IPS-18c (cell line): Measurements from ENCODE around the gene LRBA.

Experiments used
- H3K4me3 ChIP-seq: 2 replicates; pipeline ENCODE4 v1.7.0; 2013; ENCODE audit warnings: low read depth, mild to moderate bottlenecking, low read length, moderate library complexity; ENCODE audit not compliant: insufficient read depth
- H3K9me3 ChIP-seq: one replicate; pipeline ENCODE4 v1.6.1; 2013; ENCODE audit warnings: mild to moderate bottlenecking, low read length, moderate library complexity; ENCODE audit not compliant: control insufficient read depth, insufficient read depth

The LRBA gene

GRCh38 chr4:150256841-150257730, 758.0 kb downstream of the LRBA start:
- no peak overlapping the region for H3K4me3 ChIP-seq
- no peaks in the 10 kb centered on the region for H3K9me3 ChIP-seq

- Histone ChIP-seq H3K4me3 (no peak overlapping the region), H3K9me3 (no peaks in the 10 kb centered on the region)
These were observed 758.9 kb downstream of the LRBA start for GRCh38 chr4:150256225-150256620.

- Histone ChIP-seq H3K4me3 (no peak overlapping the region), H3K9me3 (no peaks in the 10 kb centered on the region)
These were observed 759.4 kb downstream of the LRBA start for GRCh38 chr4:150255610-150256224.

GRCh38 chr4:150253965-150254630, 761.0 kb downstream of the LRBA start:
- no peaks in the 10 kb centered on the region for H3K9me3 ChIP-seq
- no peak overlapping the region for H3K4me3 ChIP-seq

GRCh38 chr4:150253416-150253815, 761.7 kb downstream of the LRBA start:
- Histone ChIP-seq H3K4me3 (no peak overlapping the region), H3K9me3 (no peaks in the 10 kb centered on the region)

GRCh38 chr4:150252741-150253140, 762.3 kb downstream of the LRBA start:
- H3K4me3 ChIP-seq: no peak overlapping the region

GRCh38 chr4:150252306-150252705, 762.8 kb downstream of the LRBA start:
- H3K9me3 ChIP-seq: no peaks in the 10 kb centered on the region
- no peak overlapping the region for H3K4me3 ChIP-seq

More at GRCh38 chr4:150252741-150253140, 762.3 kb downstream of the LRBA start:
- H3K9me3 ChIP-seq: no peaks in the 10 kb centered on the region

GRCh38 chr4:150251752-150252190, 763.3 kb downstream of the LRBA start:
- H3K9me3 ChIP-seq: peaks cover 2% of the 10 kb centered on the region
- no peak overlapping the region for H3K4me3 ChIP-seq

GRCh38 chr4:150250998-150251651, 764.0 kb downstream of the LRBA start:
- H3K4me3 ChIP-seq: no peak overlapping the region
- peaks cover 2% of the 10 kb centered on the region for H3K9me3 ChIP-seq

GRCh38 chr4:150250293-150250997, 764.6 kb downstream of the LRBA start:
- H3K4me3 ChIP-seq: no peak overlapping the region
- H3K9me3 ChIP-seq: peaks cover 2% of the 10 kb centered on the region

GRCh38 chr4:150248181-150248580, 766.9 kb downstream of the LRBA start:
- no peak overlapping the region for H3K4me3 ChIP-seq
- H3K9me3 ChIP-seq: peaks cover 2% of the 10 kb centered on the region

GRCh38 chr4:150247184-150247583, 767.9 kb downstream of the LRBA start:
- H3K4me3 ChIP-seq: no peak overlapping the region

GRCh38 chr4:150244600-150244999, 770.5 kb downstream of the LRBA start:
- Histone ChIP-seq H3K4me3 (no peak overlapping the region), H3K9me3 (peaks cover 2% of the 10 kb centered on the region)

More at GRCh38 chr4:150247184-150247583, 767.9 kb downstream of the LRBA start:
- peaks cover 2% of the 10 kb centered on the region for H3K9me3 ChIP-seq

- Histone ChIP-seq H3K4me3 (no peak overlapping the region), H3K9me3 (peaks cover 2% of the 10 kb centered on the region)
These were observed 771.2 kb downstream of the LRBA start for GRCh38 chr4:150243932-150244331.

GRCh38 chr4:150242820-150243458, 772.1 kb downstream of the LRBA start:
- peaks cover 2% of the 10 kb centered on the region for H3K9me3 ChIP-seq
- no peak overlapping the region for H3K4me3 ChIP-seq

GRCh38 chr4:150240011-150240410, 775.1 kb downstream of the LRBA start:
- Histone ChIP-seq H3K9me3 (no peaks in the 10 kb centered on the region), H3K4me3 (no peak overlapping the region)
